Spinal cord (tissue), 10 donors: Measurements from ENCODE around the gene GTPBP10. TPM values are rescaled to one million over a fixed set of nuclear protein-coding genes. Genes with fewer than 3 reads are reported as not detected.

ENCODE experiments used
- DNase-seq, 6 donors: peaks; one replicate each; pipeline versions ENCODE4 v3.0.0 to v3.0.0-alpha.2; 2013 to 2015; ENCODE audit warnings: low spot score in 6 of 6, low read depth in 4 of 6
- H3K27ac ChIP-seq: one replicate; pipeline ENCODE4 v1.5.1; 2013; ENCODE audit warnings: low read depth, low read length, control low read depth
- H3K27me3 ChIP-seq: one replicate; pipeline ENCODE4 v1.6.1; 2013; ENCODE audit warnings: low read length; ENCODE audit not compliant: control insufficient read depth, insufficient read depth
- H3K36me3 ChIP-seq: one replicate; pipeline ENCODE4 v1.6.1; 2013; ENCODE audit warnings: low read length; ENCODE audit not compliant: control insufficient read depth, insufficient read depth
- H3K4me1 ChIP-seq: one replicate; pipeline ENCODE4 v1.6.1; 2013; ENCODE audit warnings: low read length; ENCODE audit not compliant: control insufficient read depth, insufficient read depth
- H3K4me3 ChIP-seq: one replicate; pipeline ENCODE4 v1.5.1; 2013; ENCODE audit warnings: low read depth, low read length, control low read depth
- H3K9me3 ChIP-seq: one replicate; pipeline ENCODE4 v1.6.1; 2013; ENCODE audit warnings: low read length; ENCODE audit not compliant: control insufficient read depth, insufficient read depth
- WGBS: methylation state at CpG from one replicate; pipeline ENCODE4 v1.1.5; 2013; ENCODE audit warnings: missing lambda C conversion rate; ENCODE audit not compliant: insufficient coverage; 5-methylcytosine and 5-hydroxymethylcytosine counted together
- long read RNA-seq, 4 donors: transcript quantifications; one replicate each; lab custom pipeline, GENCODE V29; 2026
- polyA plus RNA-seq, 2 donors: library from polyadenylated mRNA; unstranded; fragments of 120-200 nt; gene quantifications; one replicate each; pipeline ENCODE4 v1.2.1, GENCODE V29; 2013; ENCODE audit not compliant: insufficient read length in 2 of 2
- total RNA-seq, 2 donors: library from RNA; depleted of rRNA in 1 of 2; stranded (reverse); fragments of 120-200 nt in 1 of 2; fragments of >200 nt in 1 of 2; gene quantifications; one replicate each; pipeline versions ENCODE4 v1.2.3 to v1.2.4, GENCODE V29; 2013 to 2014
- donor health status: healthy.

Gene GTPBP10
- total RNA-seq (10 to 100 TPM; 21.9 to 26.9 TPM), polyA plus RNA-seq (10 to 100 TPM; 18.6 to 21.5 TPM)
- long read RNA-seq, donor 1, full-length matches to known transcripts: 4 of 4 reads
- long read RNA-seq, donor 1, partial matches to known transcripts: 0 of 4 reads
- long read RNA-seq, donor 1, other reads (novel, unspliced or antisense): 0 of 4 reads
- long read RNA-seq, donor 2, partial matches to known transcripts: 0 of 1 reads
- long read RNA-seq, donor 2, other reads (novel, unspliced or antisense): 0 of 1 reads
- long read RNA-seq, donor 3, full-length matches to known transcripts: 4 of 4 reads
- long read RNA-seq, donor 3, partial matches to known transcripts: 0 of 4 reads
- long read RNA-seq, donor 3, other reads (novel, unspliced or antisense): 0 of 4 reads
- long read RNA-seq, donor 4, full-length matches to known transcripts: 4 of 4 reads
- long read RNA-seq, donor 4, partial matches to known transcripts: 0 of 4 reads
- long read RNA-seq, donor 4, other reads (novel, unspliced or antisense): 0 of 4 reads

GRCh38 chr7:90346336-90347125 is at the start of gene GTPBP10:
Gene GTPBP10, plus strand, starts transcription at chr7:90346716. Its CDS starts 26 bp downstream, at chr7:90346742.
- peak; percentile 87 to 99 (median 94) for DNase-seq
- peak within 1 kb of the TSS; percentile 91 for H3K27ac ChIP-seq
- H3K27me3 ChIP-seq: no peaks in the 10 kb centered on the region
- H3K4me1 ChIP-seq: peaks cover 4% of the 10 kb centered on the region
- WGBS: under 1% methylated on average over 29 of the region's 37 CpGs
- H3K36me3 ChIP-seq: no peaks in the 10 kb centered on the region
- peak within 1 kb of the TSS; percentile 94 for H3K4me3 ChIP-seq
- no peaks in the 10 kb centered on the region for H3K9me3 ChIP-seq

GRCh38 chr7:90298145-90299038 is 48.1 kb upstream of the GTPBP10 start:
- Histone ChIP-seq H3K4me1 (no peaks in the 10 kb centered on the region), H3K4me3 (no peak overlapping the region), H3K27ac (no peak overlapping the region), H3K9me3 (no peaks in the 10 kb centered on the region), H3K27me3 (no peaks in the 10 kb centered on the region), H3K36me3 (no peaks in the 10 kb centered on the region)
- peak in 2 of 6 donors; percentile 7 to 44 for DNase-seq
- WGBS: no CpG with 5 or more reads among the region's 5 CpGs

GRCh38 chr7:90303241-90303640 is 43.3 kb upstream of the GTPBP10 start:
- no peak overlapping the region for H3K27ac ChIP-seq
- WGBS: no CpG with 5 or more reads among the region's 1 CpG

GRCh38 chr7:90309872-90310271 is 36.6 kb upstream of the GTPBP10 start:
- Histone ChIP-seq H3K9me3 (no peaks in the 10 kb centered on the region), H3K4me3 (no peak overlapping the region), H3K27me3 (no peaks in the 10 kb centered on the region), H3K27ac (no peak overlapping the region), H3K4me1 (no peaks in the 10 kb centered on the region), H3K36me3 (no peaks in the 10 kb centered on the region)
- DNase-seq: no peak
- WGBS: no CpG with 5 or more reads among the region's 5 CpGs

More at GRCh38 chr7:90303241-90303640, 43.3 kb upstream of the GTPBP10 start:
- Histone ChIP-seq H3K4me3 (no peak overlapping the region), H3K27me3 (no peaks in the 10 kb centered on the region), H3K4me1 (no peaks in the 10 kb centered on the region), H3K36me3 (no peaks in the 10 kb centered on the region), H3K9me3 (no peaks in the 10 kb centered on the region)
- DNase-seq: no peak

GRCh38 chr7:90311175-90311574 is 35.3 kb upstream of the GTPBP10 start:
- Histone ChIP-seq H3K27me3 (no peaks in the 10 kb centered on the region), H3K27ac (no peak overlapping the region), H3K9me3 (no peaks in the 10 kb centered on the region), H3K36me3 (no peaks in the 10 kb centered on the region), H3K4me1 (no peaks in the 10 kb centered on the region), H3K4me3 (no peak overlapping the region)
- DNase-seq: no peak

GRCh38 chr7:90312745-90313144 is 33.8 kb upstream of the GTPBP10 start:
- H3K9me3 ChIP-seq: no peaks in the 10 kb centered on the region
- no peaks in the 10 kb centered on the region for H3K27me3 ChIP-seq
- no peaks in the 10 kb centered on the region for H3K36me3 ChIP-seq
- no peaks in the 10 kb centered on the region for H3K4me1 ChIP-seq
- no CpG with 5 or more reads among the region's 2 CpGs for WGBS
- no peak overlapping the region for H3K4me3 ChIP-seq
- DNase-seq: no peak
- no peak overlapping the region for H3K27ac ChIP-seq

- Histone ChIP-seq H3K36me3 (no peaks in the 10 kb centered on the region), H3K9me3 (no peaks in the 10 kb centered on the region), H3K4me1 (no peaks in the 10 kb centered on the region), H3K27me3 (no peaks in the 10 kb centered on the region), H3K4me3 (no peak overlapping the region), H3K27ac (no peak overlapping the region)
- 100% methylated on average over 2 of the region's 4 CpGs for WGBS
- DNase-seq: no peak
Observed at GRCh38 chr7:90313907-90314306, 32.6 kb upstream of the GTPBP10 start.

- H3K27me3 ChIP-seq: peaks cover 30% of the 10 kb centered on the region
- H3K4me3 ChIP-seq: no peak overlapping the region
- H3K27ac ChIP-seq: no peak overlapping the region
- WGBS: 80% methylated on average over 1 of the region's 7 CpGs
- peaks cover 10% of the 10 kb centered on the region for H3K4me1 ChIP-seq
- H3K36me3 ChIP-seq: no peaks in the 10 kb centered on the region
- H3K9me3 ChIP-seq: no peaks in the 10 kb centered on the region
- DNase-seq: no peak
Observed at GRCh38 chr7:90320014-90320413, 26.5 kb upstream of the GTPBP10 start.

GRCh38 chr7:90320418-90320800 is 26.1 kb upstream of the GTPBP10 start:
- no CpG with 5 or more reads among the region's 7 CpGs for WGBS
- Histone ChIP-seq H3K9me3 (no peaks in the 10 kb centered on the region), H3K27me3 (peaks cover 30% of the 10 kb centered on the region), H3K27ac (no peak overlapping the region), H3K4me1 (peaks cover 10% of the 10 kb centered on the region), H3K36me3 (no peaks in the 10 kb centered on the region), H3K4me3 (no peak overlapping the region)
- DNase-seq: no peak
